ENCODE data around the gene AGBL4.

The AGBL4 gene

GRCh38 chr1:48873944-48874343 is 1149.8 kb downstream of the AGBL4 start:
- no peak for DNase-seq

- no peak for DNase-seq
Measured at GRCh38 chr1:48870596-48870995, 1153.2 kb downstream of the AGBL4 start.

GRCh38 chr1:48869116-48869893 is 1154.4 kb downstream of the AGBL4 start:
- DNase-seq = no peak

GRCh38 chr1:48864913-48865312 is 1158.8 kb downstream of the AGBL4 start:
- DNase-seq = no peak

- no peak for DNase-seq
Measured at GRCh38 chr1:48859456-48859855, 1164.3 kb downstream of the AGBL4 start.

GRCh38 chr1:48858200-48858920 is 1165.4 kb downstream of the AGBL4 start:
- no peak for DNase-seq

- DNase-seq = no peak
Measured at GRCh38 chr1:48853006-48853405, 1170.7 kb downstream of the AGBL4 start.

GRCh38 chr1:48851638-48852037 is 1172.1 kb downstream of the AGBL4 start:
- DNase-seq = no peak

- no peak for DNase-seq
Measured at GRCh38 chr1:48848035-48848434, 1175.7 kb downstream of the AGBL4 start.

- no peak for DNase-seq
Measured at GRCh38 chr1:48846441-48846840, 1177.3 kb downstream of the AGBL4 start.

- no peak for DNase-seq
Measured at GRCh38 chr1:48844187-48844586, 1179.6 kb downstream of the AGBL4 start.

- DNase-seq = no peak
Measured at GRCh38 chr1:48841966-48842365, 1181.8 kb downstream of the AGBL4 start.

GRCh38 chr1:48841461-48841860 is 1182.3 kb downstream of the AGBL4 start:
- no peak for DNase-seq

GRCh38 chr1:48831120-48831978 is 1192.4 kb downstream of the AGBL4 start:
- no peak for DNase-seq

GRCh38 chr1:48830715-48831114 is 1193.0 kb downstream of the AGBL4 start:
- no peak for DNase-seq

- no peak for DNase-seq
Measured at GRCh38 chr1:48829446-48829845, 1194.3 kb downstream of the AGBL4 start.

GRCh38 chr1:48823168-48823567 is 1200.6 kb downstream of the AGBL4 start:
- no peak for DNase-seq

GRCh38 chr1:48820491-48820890 is 1203.3 kb downstream of the AGBL4 start:
- no peak for DNase-seq

- peak; percentile 5 to 42 for DNase-seq
Measured at GRCh38 chr1:48817505-48818114, 1206.1 kb downstream of the AGBL4 start.

GRCh38 chr1:48810740-48811139 is 1213.0 kb downstream of the AGBL4 start:
- DNase-seq = no peak

GRCh38 chr1:48808496-48808895 is 1215.3 kb downstream of the AGBL4 start:
- no peak for DNase-seq

GRCh38 chr1:48807554-48808260 is 1216.0 kb downstream of the AGBL4 start:
- DNase-seq = no peak

Data from hippocampal formation (tissue), 2 donors.